ENCODE data around the gene POLD4. TPM values are rescaled to one million over a fixed set of nuclear protein-coding genes. Genes with fewer than 3 reads are reported as not detected.

POLD4 gene
- total RNA-seq, 1 experiment from 2014 or later: 19.5 TPM

DNA sequence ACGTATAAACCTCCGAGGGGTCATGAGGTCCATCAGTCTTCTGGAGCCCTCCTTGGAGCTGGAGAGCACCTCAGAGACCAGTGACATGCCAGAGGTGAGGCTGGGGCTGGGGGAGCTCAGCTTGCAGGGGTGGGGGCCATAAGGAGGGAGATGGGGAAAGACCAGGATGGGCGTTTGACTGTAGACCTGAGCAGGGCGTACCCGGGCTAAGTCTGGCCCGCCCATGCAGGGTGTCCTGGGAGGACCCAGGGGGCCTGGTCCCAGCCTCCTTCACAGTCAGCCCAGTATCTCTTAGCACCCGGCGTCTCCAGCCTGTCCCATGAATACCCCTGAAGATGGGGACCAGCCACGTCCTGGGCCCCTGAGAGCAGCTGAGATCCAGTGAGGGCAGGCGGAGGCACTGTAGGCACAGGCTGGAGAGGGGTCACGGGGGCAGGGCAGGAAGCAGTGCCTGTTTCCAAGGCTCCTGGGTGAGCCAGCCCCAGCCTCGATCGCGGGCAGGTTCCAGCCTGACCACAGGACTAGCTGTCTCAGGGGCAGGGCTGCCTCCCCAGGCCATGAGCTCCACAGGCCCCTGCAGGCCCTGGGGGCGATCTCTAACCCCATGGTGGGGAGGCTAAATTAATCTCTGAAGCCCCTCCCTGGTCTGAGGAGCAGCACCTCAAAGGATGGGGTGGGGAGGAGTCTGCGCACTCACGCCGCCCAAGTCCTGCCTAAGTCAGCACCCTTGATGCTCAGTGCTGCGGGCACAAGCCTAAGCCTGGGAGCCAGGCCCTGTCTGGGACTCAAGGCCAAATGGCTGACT is 42.9 kb downstream of the POLD4 start:
- Histone ChIP-seq H2BK120ac (ENCODE audit: low read depth, low read length, poor library complexity, severe bottlenecking) (no peak overlapping the region), H2BK5ac (ENCODE audit: insufficient read length, low read length) (no peak overlapping the region), H3K4me2 (ENCODE audit: insufficient read depth, insufficient read length, low read length) (no peak overlapping the region), H3K4ac (ENCODE audit: low read depth, low read length) (no peak overlapping the region), H3K4me1 (ENCODE audit: insufficient read depth, low read length) (no peaks in the 10 kb centered on the region), H4K91ac (ENCODE audit: insufficient read length, low read depth, low read length) (no peak overlapping the region), H3K9ac (ENCODE audit: extremely low read depth, insufficient read length, low read length) (no peak overlapping the region), H3T11ph (ENCODE audit: low read length) (no peak overlapping the region), H3K18ac (ENCODE audit: insufficient read length, low read depth, low read length) (no peak overlapping the region), H4K8ac (replicated peaks; ENCODE audit: insufficient read length, low read depth, low read length) (no peak overlapping the region), H2BK12ac (ENCODE audit: insufficient read length, low read depth, low read length) (no peak overlapping the region), H4K5ac (ENCODE audit: insufficient read length, low read depth, low read length) (no peak overlapping the region), H3K56ac (ENCODE audit: insufficient read length, low read depth, low read length) (no peak overlapping the region), H3K27me3 (ENCODE audit: insufficient read depth, low read length) (no peaks in the 10 kb centered on the region), H4K20me1 (ENCODE audit: control insufficient read depth, insufficient read depth, insufficient read length) (no peaks in the 10 kb centered on the region), H2AK5ac (ENCODE audit: insufficient read length, low read length) (no peak overlapping the region), H2BK20ac (ENCODE audit: low read depth, low read length, poor library complexity, severe bottlenecking) (no peak overlapping the region), H3K14ac (ENCODE audit: insufficient read depth, low read length) (no peak overlapping the region), H3K79me2 (ENCODE audit: insufficient read depth, low read length) (no peaks in the 10 kb centered on the region), H3K27ac (ENCODE audit: insufficient read length, low read depth, low read length) (no peak overlapping the region), H3K23me2 (ENCODE audit: insufficient read length, low read depth, low read length, poor library complexity, severe bottlenecking) (no peaks in the 10 kb centered on the region), H2BK15ac (ENCODE audit: low read depth, low read length) (no peak overlapping the region), H3K9me3 (ENCODE audit: control insufficient read depth, low read depth, low read length) (no peaks in the 10 kb centered on the region), H3K23ac (ENCODE audit: insufficient read length, low read depth, low read length) (no peak overlapping the region), H2AFZ (ENCODE audit: low read length) (no peak overlapping the region), H3K79me1 (ENCODE audit: insufficient read depth, low read depth, low read length, poor library complexity, severe bottlenecking) (no peaks in the 10 kb centered on the region)
- H3K9me3 Mint-ChIP-seq: no peaks in the 10 kb centered on the region
- TF ChIP-seq, protein P1, sequence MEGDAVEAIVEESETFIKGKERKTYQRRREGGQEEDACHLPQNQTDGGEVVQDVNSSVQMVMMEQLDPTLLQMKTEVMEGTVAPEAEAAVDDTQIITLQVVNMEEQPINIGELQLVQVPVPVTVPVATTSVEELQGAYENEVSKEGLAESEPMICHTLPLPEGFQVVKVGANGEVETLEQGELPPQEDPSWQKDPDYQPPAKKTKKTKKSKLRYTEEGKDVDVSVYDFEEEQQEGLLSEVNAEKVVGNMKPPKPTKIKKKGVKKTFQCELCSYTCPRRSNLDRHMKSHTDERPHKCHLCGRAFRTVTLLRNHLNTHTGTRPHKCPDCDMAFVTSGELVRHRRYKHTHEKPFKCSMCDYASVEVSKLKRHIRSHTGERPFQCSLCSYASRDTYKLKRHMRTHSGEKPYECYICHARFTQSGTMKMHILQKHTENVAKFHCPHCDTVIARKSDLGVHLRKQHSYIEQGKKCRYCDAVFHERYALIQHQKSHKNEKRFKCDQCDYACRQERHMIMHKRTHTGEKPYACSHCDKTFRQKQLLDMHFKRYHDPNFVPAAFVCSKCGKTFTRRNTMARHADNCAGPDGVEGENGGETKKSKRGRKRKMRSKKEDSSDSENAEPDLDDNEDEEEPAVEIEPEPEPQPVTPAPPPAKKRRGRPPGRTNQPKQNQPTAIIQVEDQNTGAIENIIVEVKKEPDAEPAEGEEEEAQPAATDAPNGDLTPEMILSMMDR (conservative IDR thresholded peaks at IDR 0.05): no peak
- no CpG with 5 or more reads among the region's 19 CpGs for WGBS (ENCODE audit: extremely low coverage, insufficient read length, low lambda C conversion rate)
- no peaks in the 10 kb centered on the region; a peak in 1 of 4 replicates for H3K4me1 Mint-ChIP-seq
- H3K36me3 Mint-ChIP-seq (ENCODE audit: insufficient read depth in 1 of 3, low read depth in 3 of 3): peaks cover 0 to 18% (median 8%) of the 10 kb centered on the region in 3 experiments; a peak in 5 of 7 replicates
- H3K4me3 Mint-ChIP-seq: no peak overlapping the region
- H3K27ac Mint-ChIP-seq: no peak overlapping the region
- peaks cover 8% of the 10 kb centered on the region for H3K27me3 Mint-ChIP-seq (ENCODE audit: low read depth)
- DNase-seq: no peak

Measured in H9 (cell line).